Body of pancreas (tissue), 4 donors: Measurements from ENCODE around the gene TNIP1. TPM values are rescaled to one million over a fixed set of nuclear protein-coding genes. Genes with fewer than 3 reads are reported as not detected.

ENCODE experiments used
- ATAC-seq: fragments of 150-250 bp; one replicate; pipeline ENCODE4 v1.9.1; 2016
- DNase-seq, 4 donors: peaks; one replicate each; pipeline ENCODE4 v3.0.0-alpha.2; 2019
- H3K27ac ChIP-seq, 4 donors: fragments of 200-600 bp; sonication (generic); 1 replicate in 3 of 4; 2 replicates in 1 of 4; pipeline versions ENCODE4 v1.5.1 to v1.6.1; 2016 to 2019; ENCODE audit warnings: mild to moderate bottlenecking in 1 of 4, mixed read lengths in 1 of 4, moderate library complexity in 1 of 4
- H3K27me3 ChIP-seq, 2 donors: fragments of 200-600 bp; sonication (generic); one replicate each; pipeline ENCODE4 v1.6.0; 2016; ENCODE audit warnings: mild to moderate bottlenecking in 1 of 2
- H3K36me3 ChIP-seq, 2 donors: fragments of 200-600 bp; sonication (generic); replicated peaks in 1 of 2; 2 replicates each; pipeline ENCODE4 v1.5.1; 2016; ENCODE audit warnings: low read depth in 2 of 2; ENCODE audit not compliant: insufficient read depth in 1 of 2
- H3K4me1 ChIP-seq: fragments of 200-600 bp; sonication (generic); one replicate; pipeline ENCODE4 v1.6.0; 2016
- H3K4me3 ChIP-seq, 2 donors: fragments of 200-600 bp; sonication (generic); 1 replicate in 1 of 2; 2 replicates in 1 of 2; pipeline ENCODE4 v1.5.1; 2016 to 2019
- H3K9me3 ChIP-seq, 3 donors: fragments of 200-600 bp; sonication (generic); 1 replicate in 2 of 3; 2 replicates in 1 of 3; pipeline ENCODE4 v1.5.1; 2016
- CTCF ChIP-seq, 7 experiments: fragments of 450-650 bp in 4 of 7; fragments of 200-600 bp in 3 of 7; sonication (generic) in 3 of 7; IDR thresholded peaks; one replicate each; pipeline ENCODE4 v1.5.1; 2016 to 2019; ENCODE audit warnings: antibody characterized with exemption in 7 of 7
- POLR2A ChIP-seq, 3 donors: fragments of 450-650 bp; IDR thresholded peaks; one replicate each; pipeline ENCODE4 v1.6.1; 2016; ENCODE audit warnings: antibody characterized with exemption in 3 of 3, mild to moderate bottlenecking in 2 of 3
- WGBS, 2 donors: methylation state at CpG; one replicate each; pipeline ENCODE4 v1.1.5; 2017; 5-methylcytosine and 5-hydroxymethylcytosine counted together
- intact Hi-C: fragments of 100-400 bp; cut with DNase I; formaldehyde crosslinking; loops from one replicate; pipeline ENCODE4 v1.15.1; 2023
- total RNA-seq, 2 donors: library from RNA; depleted of rRNA; stranded (reverse); fragments of >200 nt; gene quantifications; one replicate each; pipeline ENCODE4 v1.1.0, GENCODE V29; 2016

Gene TNIP1
- total RNA-seq, 2 donors from 2014 or later: 89.3 to 111 TPM

GRCh38 chr5:151085517-151086041, 4.7 kb upstream of the TNIP1 start:
- Histone ChIP-seq H3K4me1 (peaks cover 35% of the 10 kb centered on the region), H3K4me3 (no peak overlapping the region)

GRCh38 chr5:151084363-151084762, 3.5 kb upstream of the TNIP1 start:
- intact Hi-C loops: no loop called here
- Histone ChIP-seq H3K9me3 (no peaks in the 10 kb centered on the region), H3K36me3 (no peaks in the 10 kb centered on the region), H3K27ac (peak overlapping the region in 3 of 4 donors; percentile 55 to 67 (median 61)), H3K27me3 (no peaks in the 10 kb centered on the region), H3K4me1 (peaks cover 42% of the 10 kb centered on the region), H3K4me3 (no peak overlapping the region)
- no peak for DNase-seq
- ATAC-seq: no peak
- no peak for TF ChIP-seq POLR2A (IDR thresholded peaks at IDR 0.05)
- no peak for TF ChIP-seq CTCF (IDR thresholded peaks at IDR 0.05)
- 90 to 91% methylated on average over 7 of the region's 7 CpGs for WGBS, 2 donors

More at GRCh38 chr5:151085517-151086041, 4.7 kb upstream of the TNIP1 start:
- intact Hi-C loops: no loop called here
- no peaks in the 10 kb centered on the region for H3K27me3 ChIP-seq
- H3K9me3 ChIP-seq: no peaks in the 10 kb centered on the region
- H3K27ac ChIP-seq: peak overlapping the region; percentile 12 to 67 (median 58)
- no peaks in the 10 kb centered on the region for H3K36me3 ChIP-seq
- DNase-seq (peak; percentile 47 to 64 (median 60)), ATAC-seq (peak; percentile 12)
- 37 to 55% methylated on average over 8 to 9 of the region's 9 CpGs for WGBS, 2 donors
- TF ChIP-seq POLR2A (IDR thresholded peaks at IDR 0.05) (peak in 2 of 3 donors; percentile 31 to 33), CTCF (IDR thresholded peaks at IDR 0.05) (no peak)

GRCh38 chr5:151083081-151083676, 2.3 kb upstream of the TNIP1 start:
- Histone ChIP-seq H3K36me3 (no peaks in the 10 kb centered on the region), H3K27me3 (no peaks in the 10 kb centered on the region), H3K27ac (peak overlapping the region in 1 of 4 donors; percentile 41), H3K4me3 (no peak overlapping the region), H3K9me3 (no peaks in the 10 kb centered on the region), H3K4me1 (peaks cover 53% of the 10 kb centered on the region)
- TF ChIP-seq CTCF (IDR thresholded peaks at IDR 0.05) (no peak), POLR2A (IDR thresholded peaks at IDR 0.05) (no peak)
- intact Hi-C loops: no loop called here
- DNase-seq (peak in 1 of 4 donors; percentile 53), ATAC-seq (no peak)
- WGBS, 2 donors: 52 to 64% methylated on average over 3 of the region's 3 CpGs

GRCh38 chr5:151082282-151082902, 1.6 kb upstream of the TNIP1 start:
- H3K9me3 ChIP-seq: no peaks in the 10 kb centered on the region
- no peaks in the 10 kb centered on the region for H3K36me3 ChIP-seq
- 73 to 78% methylated on average over 6 of the region's 6 CpGs for WGBS, 2 donors
- peaks cover 61% of the 10 kb centered on the region for H3K4me1 ChIP-seq
- intact Hi-C loops: no loop called here
- H3K27ac ChIP-seq: peak overlapping the region in 1 of 4 donors; percentile 97
- no peak for TF ChIP-seq POLR2A (IDR thresholded peaks at IDR 0.05)
- TF ChIP-seq CTCF (IDR thresholded peaks at IDR 0.05): peak in 3 of 7 experiments; percentile 10 to 26 (median 24)
- no peaks in the 10 kb centered on the region for H3K27me3 ChIP-seq
- H3K4me3 ChIP-seq: no peak overlapping the region
- ATAC-seq (no peak), DNase-seq (no peak)
